Left ventricle myocardium inferior (tissue), 1 donor: ENCODE results near the gene SIN3A. TPM values are rescaled to one million over a fixed set of nuclear protein-coding genes. Genes with fewer than 3 reads are reported as not detected.
"Not testable (repeated sequence)": the region's sequence is repeated elsewhere in the genome, so short reads cannot be mapped to it uniquely, and the experiment has no call there.

ENCODE experiments used
- DNase-seq: peaks from one replicate; pipeline ENCODE4 v3.0.0-alpha.2; 2020
- H3K27ac ChIP-seq: fragments of 200-600 bp; replicated peaks from 2 replicates; pipeline ENCODE4 v1.8.0; 2021
- H3K27me3 ChIP-seq: fragments of 200-600 bp; 2 replicates; pipeline ENCODE4 v1.8.0; 2021; ENCODE audit warnings: low read depth
- H3K36me3 ChIP-seq: fragments of 200-600 bp; 2 replicates; pipeline ENCODE4 v1.8.0; 2021
- H3K4me1 ChIP-seq: fragments of 200-600 bp; 2 replicates; pipeline ENCODE4 v1.8.0; 2021
- H3K4me3 ChIP-seq: fragments of 200-600 bp; 2 replicates; pipeline ENCODE4 v1.8.0; 2021; ENCODE audit warnings: mild to moderate bottlenecking, moderate library complexity
- H3K9me3 ChIP-seq: fragments of 200-600 bp; replicated peaks from 2 replicates; pipeline ENCODE4 v1.8.0; 2021
- CTCF ChIP-seq: fragments of 200-600 bp; IDR thresholded peaks from 2 replicates; pipeline ENCODE4 v1.8.0; 2021; ENCODE audit warnings: antibody characterized with exemption, mild to moderate bottlenecking, borderline replicate concordance
- intact Hi-C: fragments of 100-400 bp; cut with micrococcal nuclease; formaldehyde crosslinking; loops from one replicate; pipeline ENCODE4 v1.11.0; 2022
- total RNA-seq: library from RNA; stranded (reverse); fragmentation: NEBNext Ultra II Directional; extraction: Animal tissue kit (Norgen Biotek cat#: 25700); gene quantifications from one replicate; pipeline ENCODE4 v1.2.1, GENCODE V29; 2021
- donor health status: DM: no; HTN: yes; CAD: no; lungs with severe emphysema.

Gene SIN3A
- total RNA-seq, 1 donor from 2014 or later, result 28.0 TPM

DNA sequence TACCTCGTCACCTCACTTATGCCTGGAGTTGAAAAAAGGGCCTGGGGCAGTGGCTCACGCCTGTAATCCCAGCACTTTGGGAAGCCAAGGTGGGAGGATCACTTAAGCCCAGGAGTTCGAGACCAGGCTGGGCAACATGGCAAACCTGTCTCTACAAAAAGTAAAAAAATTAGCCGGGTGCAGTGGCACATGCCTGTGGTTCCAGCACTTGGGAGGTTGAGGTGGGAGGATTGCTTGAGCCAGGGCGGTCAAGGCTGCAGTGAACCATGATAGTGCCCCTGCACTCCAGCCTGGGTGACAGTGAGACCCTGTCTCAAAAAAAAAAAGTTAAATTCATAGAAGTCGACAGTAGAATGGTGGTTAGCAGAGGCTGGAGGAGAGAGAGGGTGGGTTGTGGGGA, 109.3 kb downstream of the SIN3A start:
- intact Hi-C loops, result no loop called here

DNA sequence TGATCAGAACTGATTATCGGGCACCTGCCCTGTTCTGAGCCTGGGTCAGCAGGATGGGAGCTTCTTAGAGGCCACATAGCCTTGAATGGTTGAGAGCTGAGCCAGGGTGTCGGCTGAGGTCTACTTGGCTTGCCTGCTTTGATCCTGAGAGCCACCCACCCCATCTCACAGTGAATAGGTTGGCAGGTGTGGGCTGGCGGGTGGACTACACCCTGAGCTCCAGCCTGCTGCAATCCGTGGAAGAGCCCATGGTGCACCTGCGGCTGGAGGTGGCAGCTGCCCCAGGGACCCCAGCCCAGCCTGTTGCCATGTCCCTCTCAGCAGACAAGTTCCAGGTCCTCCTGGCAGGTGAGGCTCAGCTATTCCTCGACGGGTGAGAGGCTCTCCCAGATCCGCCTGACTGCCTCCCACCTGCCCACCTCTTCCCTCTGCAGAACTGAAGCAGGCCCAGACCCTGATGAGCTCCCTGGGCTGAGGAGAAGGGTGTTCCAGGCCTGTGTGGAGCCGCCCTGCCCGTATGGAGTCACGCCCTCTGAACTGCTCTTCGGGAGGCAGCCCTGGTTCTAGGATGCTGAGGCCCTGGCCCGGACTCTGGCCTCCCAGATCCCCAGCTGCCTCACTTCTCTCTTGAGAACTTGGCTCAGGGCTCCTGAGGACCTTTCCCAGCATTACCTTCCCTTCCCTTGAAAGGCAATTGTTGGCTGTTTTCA, 111.8 kb downstream of the SIN3A start:
- Histone ChIP-seq H3K9me3 (no peaks in the 10 kb centered on the region), H3K27ac (no peak overlapping the region), H3K4me3 (no peak overlapping the region), H3K4me1 (peaks cover 21% of the 10 kb centered on the region), H3K27me3 (no peaks in the 10 kb centered on the region), H3K36me3 (peaks cover 22% of the 10 kb centered on the region)
- TF ChIP-seq CTCF, result no peak
- intact Hi-C loops, result no loop called here
- DNase-seq, result no peak

More for the DNA sequence above, 109.3 kb downstream of the SIN3A start:
- Histone ChIP-seq H3K9me3 (no peaks in the 10 kb centered on the region), H3K27me3 (no peaks in the 10 kb centered on the region), H3K36me3 (peaks cover 22% of the 10 kb centered on the region), H3K27ac (no peak overlapping the region), H3K4me3 (no peak overlapping the region), H3K4me1 (peaks cover 11% of the 10 kb centered on the region)
- TF ChIP-seq CTCF, result no peak
- no peak for DNase-seq

DNA sequence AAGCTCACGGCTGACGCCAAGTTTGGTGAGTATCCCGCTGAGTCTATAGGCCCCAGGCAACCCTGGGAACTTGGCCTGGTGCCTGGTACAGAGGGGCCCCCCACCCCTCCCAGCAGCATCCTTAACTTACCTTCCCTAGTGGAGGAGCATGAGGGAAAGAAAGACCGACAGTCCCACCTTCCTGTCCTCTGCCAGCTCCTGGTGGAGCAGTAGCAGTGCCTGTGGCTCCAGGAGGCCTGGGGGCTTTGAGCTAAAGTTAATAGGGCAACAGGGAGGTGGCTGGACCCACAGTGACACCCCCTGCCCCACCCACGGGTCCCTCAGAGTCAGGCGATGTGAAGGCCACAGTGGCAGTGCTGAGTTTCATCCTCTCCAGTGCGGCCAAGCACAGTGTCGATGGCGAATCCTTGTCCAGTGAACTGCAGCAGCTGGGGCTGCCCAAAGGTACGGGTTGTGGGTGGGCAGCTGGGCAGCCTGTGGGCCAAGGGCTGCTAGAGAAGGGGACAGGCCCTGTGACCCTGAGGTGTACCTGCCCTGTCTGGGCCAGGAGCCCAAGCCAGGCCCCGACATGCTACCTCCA, 112.7 kb downstream of the SIN3A start:
- intact Hi-C loops, result no loop called here
- Histone ChIP-seq H3K36me3 (peaks cover 22% of the 10 kb centered on the region), H3K4me1 (peaks cover 21% of the 10 kb centered on the region), H3K27me3 (no peaks in the 10 kb centered on the region), H3K9me3 (no peaks in the 10 kb centered on the region), H3K27ac (no peak overlapping the region), H3K4me3 (no peak overlapping the region)
- TF ChIP-seq CTCF, result no peak
- DNase-seq, result no peak

DNA sequence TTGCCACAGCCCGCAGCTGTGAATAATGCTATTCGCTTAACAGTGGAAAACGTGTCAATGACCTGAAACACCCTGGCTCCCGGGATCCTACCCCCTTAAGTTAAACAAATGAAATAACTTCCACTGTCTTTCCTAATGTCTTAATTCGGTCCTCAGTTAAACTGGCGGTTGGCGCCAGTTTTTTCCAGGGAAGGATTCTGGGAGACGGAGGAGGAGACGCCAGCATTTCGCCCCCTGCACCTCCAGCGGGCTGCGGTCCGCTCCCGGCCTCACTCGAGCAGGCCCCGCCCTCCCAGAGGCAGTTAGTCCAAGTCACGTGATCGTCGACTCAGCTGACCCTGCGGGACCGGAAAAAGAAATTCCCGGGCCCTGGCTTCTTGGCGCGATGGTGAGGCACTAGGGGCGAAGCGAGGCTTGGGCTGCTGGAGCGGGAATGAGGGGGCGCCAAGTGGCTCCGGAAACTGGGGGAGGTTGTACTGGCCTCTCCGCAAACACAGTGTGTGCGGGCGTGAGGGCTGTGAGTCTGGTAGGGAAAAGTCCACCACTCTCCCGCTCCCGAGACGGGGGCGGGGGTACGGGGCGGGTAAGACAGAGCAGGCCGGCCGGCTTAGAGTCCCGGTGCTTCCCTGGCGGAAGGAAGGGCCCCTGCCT, 115.7 kb downstream of the SIN3A start, which contains the start of gene COMMD4:
Gene COMMD4, plus strand, starts transcription at position 359 of the 651 bp plus-strand sequence. Its CDS starts 27 bp downstream, at position 386.
- Histone ChIP-seq H3K27me3 (no peaks in the 10 kb centered on the region), H3K4me1 (peaks cover 21% of the 10 kb centered on the region), H3K9me3 (no peaks in the 10 kb centered on the region), H3K27ac (peak within 1 kb of the TSS; percentile 83), H3K4me3 (peak within 1 kb of the TSS; percentile 98), H3K36me3 (peaks cover 13% of the 10 kb centered on the region)
- intact Hi-C loops, result no loop called here
- peak; percentile 96 for DNase-seq
- TF ChIP-seq CTCF, result no peak

GRCh38 chr15:75335313-75335704, 116.2 kb downstream of the SIN3A start:
- H3K27ac ChIP-seq, result peak overlapping the region; percentile 83
- no peaks in the 10 kb centered on the region for H3K27me3 ChIP-seq
- H3K4me3 ChIP-seq, result peak overlapping the region; percentile 98
- no peak for TF ChIP-seq CTCF
- intact Hi-C loops, result no loop called here
- DNase-seq, result no peak
- peaks cover 21% of the 10 kb centered on the region for H3K4me1 ChIP-seq
- peaks cover 12% of the 10 kb centered on the region for H3K36me3 ChIP-seq
- no peaks in the 10 kb centered on the region for H3K9me3 ChIP-seq

DNA sequence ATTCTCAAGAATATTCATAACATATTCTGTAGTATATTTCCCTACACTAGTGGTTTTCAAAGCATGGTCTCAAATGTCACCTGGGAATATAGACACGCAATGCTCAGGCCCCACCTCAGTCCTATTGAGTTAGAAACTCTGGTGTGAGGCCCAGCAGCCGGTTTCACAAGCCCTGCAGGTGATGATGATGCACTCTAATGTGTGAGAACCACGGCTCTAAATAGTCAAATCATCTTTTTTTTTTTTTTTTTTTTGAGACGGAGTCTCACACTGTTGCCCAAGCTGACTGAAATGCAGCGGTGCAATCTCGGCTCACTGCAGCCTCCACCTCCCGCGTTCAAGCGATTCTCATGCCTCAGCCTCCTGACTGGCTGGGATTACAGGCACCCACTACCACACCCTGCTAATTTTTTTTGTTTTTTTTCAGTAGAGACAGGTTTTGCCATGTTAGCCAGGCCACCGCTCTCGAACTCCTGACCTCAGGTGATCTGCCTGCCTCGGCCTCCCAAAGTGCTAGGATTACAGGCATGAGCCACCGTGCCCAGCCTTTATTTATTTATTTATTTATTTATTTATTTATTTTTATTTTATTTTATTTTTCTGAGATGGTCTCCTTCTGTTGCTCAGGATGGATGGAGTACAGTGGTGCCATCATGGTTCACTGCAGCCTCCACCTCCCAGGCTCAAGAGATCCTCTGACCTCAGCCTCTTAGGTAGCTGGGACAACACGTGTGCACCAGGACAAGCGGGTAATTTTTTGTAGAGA, 117.7 kb downstream of the SIN3A start:
- DNase-seq, H3K27me3 ChIP-seq, H3K27ac ChIP-seq, H3K36me3 ChIP-seq, H3K4me3 ChIP-seq, intact Hi-C loops, H3K9me3 ChIP-seq: not testable (repeated sequence)
- H3K4me1 ChIP-seq, result peaks cover 21% of the 10 kb centered on the region

DNA sequence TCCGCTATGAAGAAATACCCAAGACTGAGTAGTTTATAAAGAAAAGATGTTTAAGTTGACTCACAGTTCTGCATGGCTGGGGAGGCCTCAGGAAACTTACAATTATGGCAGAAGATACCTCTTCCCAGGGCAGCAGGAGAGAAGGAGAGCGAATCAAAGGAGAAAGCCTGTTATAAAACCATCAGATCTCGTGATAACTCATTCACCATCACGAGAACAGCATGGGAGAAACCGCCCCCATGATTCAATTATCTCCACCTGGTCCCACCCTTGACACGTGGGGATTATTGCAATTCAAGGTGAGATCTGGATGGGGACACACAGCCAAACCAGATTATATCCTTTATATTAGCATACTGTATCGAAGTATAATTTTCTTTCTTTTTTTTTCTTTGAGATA, 119.4 kb downstream of the SIN3A start:
- H3K27ac ChIP-seq, H3K4me3 ChIP-seq, intact Hi-C loops, H3K36me3 ChIP-seq, H3K9me3 ChIP-seq, H3K27me3 ChIP-seq, DNase-seq: not testable (repeated sequence)
- H3K4me1 ChIP-seq, result peaks cover 20% of the 10 kb centered on the region
